GM18526 (cell line): Measurements from ENCODE around the gene DISC1.

Experiments
- POLR2A ChIP-seq: IDR thresholded peaks from 3 replicates; pipeline ENCODE4 v1.6.1; 2011; ENCODE audit not compliant: insufficient read length; ENCODE audit errors: extremely low read depth

Gene DISC1

DNA sequence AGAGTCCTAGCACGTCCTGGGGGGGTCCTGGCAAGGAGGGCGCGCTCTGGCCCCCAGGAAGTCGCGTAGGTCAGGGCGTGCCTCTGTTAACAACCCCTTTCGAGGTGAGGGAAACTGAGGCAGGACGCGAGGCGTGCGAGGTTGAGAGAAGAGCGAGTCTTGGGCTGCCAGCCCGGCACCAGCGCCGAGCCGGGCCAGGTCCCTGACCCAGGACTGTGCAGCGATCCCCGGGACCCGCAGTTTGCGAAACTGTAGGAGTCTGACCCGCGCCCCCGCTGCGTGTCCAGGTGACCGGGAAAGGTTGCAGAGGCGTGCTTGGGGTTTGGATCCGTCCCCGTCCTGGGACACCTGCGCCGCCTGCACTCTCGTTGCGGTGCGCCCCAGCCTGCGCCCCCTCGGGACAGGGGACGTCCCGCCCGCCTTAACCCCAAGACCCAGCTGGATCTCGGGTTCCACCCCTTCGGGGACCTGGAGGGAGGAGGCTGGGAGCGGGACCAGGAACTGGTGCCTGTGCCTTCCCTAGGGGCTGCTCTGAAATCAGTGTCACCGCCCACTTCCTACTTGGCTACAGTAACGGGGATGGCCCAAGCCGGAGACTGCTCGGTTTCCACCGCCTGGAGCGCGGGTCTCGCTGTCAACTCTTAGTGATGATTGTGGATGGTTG lies 493 bp downstream of the DISC1 start:
- no peak for TF ChIP-seq POLR2A

DNA sequence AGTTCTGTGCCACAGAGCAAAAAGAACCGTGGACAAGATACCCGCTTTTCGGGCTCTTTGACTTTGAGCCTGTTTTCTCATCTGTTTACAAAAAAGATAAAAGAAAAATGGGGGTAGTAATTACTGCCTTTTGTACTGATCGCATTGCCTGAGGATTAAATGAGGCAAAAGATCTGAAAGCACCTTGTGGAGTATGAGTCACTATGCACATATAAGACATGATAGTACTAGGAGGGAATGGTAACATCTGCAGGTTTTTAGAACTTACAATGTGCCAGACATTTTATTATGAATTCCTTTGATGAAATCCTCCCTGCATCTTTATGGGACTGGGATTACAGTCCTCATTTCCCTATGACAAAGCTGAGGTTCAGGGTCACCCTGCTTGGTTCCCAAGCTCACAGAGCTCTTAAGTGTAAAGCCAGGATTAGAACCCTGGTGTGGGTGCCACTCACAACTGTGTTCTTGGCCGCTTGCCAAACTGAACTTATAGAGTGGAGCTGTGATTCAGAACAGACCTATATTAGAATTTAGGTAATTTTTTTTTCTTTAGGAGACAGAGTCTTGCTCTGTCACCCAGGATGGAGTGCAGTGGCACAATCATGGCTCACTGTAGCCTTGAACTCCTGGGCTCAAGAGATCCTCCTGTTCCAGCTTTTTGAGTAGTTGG lies 1.8 kb downstream of the DISC1 start:
- no peak for TF ChIP-seq POLR2A

DNA sequence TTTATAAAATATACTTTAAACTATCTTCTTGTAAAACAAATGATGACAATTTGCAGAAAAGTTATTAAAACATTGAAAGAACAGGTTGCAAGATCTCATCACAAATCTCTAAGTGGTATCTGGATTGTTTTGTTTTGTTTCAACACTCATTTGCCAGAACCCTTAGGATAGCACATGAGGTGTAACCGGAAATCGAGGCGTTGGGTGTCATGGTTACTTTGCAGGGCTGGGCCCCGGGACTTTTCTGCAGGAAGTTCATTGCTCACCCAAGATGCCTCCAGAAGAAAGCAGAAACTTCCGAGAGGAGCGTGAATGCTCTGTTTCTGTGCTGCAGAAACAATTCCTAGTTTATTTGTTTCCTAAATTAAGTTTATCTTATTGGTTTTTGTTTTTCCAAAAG lies 2.5 kb downstream of the DISC1 start:
- TF ChIP-seq POLR2A, result no peak

DNA sequence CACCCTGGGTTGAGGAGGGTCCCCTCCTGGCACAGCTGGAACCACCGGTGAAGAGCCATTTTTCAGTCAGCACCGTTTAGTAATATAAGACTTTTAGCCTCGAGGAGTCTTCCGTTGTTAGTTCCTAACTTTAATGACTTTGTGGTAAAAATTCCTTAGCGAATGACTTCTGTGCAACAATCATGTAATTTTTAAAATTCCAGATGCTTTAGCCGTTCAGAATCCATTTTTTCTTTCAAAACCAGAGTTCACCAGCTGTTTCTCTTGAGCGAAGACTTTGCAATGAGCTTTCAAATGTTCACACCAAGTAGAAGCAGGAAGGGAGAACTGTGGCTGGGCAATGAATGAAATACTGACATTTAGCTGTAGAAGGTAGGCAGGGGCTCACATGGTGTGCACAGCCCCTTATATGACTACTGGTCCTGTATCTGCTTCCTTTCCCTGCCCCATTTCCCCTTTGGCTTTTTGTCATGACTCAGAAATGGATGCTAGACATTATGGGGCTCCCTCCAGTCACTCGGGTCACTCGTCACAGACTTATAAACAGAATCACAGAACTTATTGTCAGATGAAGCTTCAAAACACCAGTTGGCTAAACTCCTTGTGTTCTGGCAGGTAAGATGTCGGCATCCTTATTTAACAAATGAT lies 4.1 kb downstream of the DISC1 start:
- TF ChIP-seq POLR2A, result no peak

- TF ChIP-seq POLR2A, result no peak
Observed at GRCh38 chr1:231631717-231632116, 5.1 kb downstream of the DISC1 start.

- no peak for TF ChIP-seq POLR2A
Observed at GRCh38 chr1:231632119-231632518, 5.5 kb downstream of the DISC1 start.

DNA sequence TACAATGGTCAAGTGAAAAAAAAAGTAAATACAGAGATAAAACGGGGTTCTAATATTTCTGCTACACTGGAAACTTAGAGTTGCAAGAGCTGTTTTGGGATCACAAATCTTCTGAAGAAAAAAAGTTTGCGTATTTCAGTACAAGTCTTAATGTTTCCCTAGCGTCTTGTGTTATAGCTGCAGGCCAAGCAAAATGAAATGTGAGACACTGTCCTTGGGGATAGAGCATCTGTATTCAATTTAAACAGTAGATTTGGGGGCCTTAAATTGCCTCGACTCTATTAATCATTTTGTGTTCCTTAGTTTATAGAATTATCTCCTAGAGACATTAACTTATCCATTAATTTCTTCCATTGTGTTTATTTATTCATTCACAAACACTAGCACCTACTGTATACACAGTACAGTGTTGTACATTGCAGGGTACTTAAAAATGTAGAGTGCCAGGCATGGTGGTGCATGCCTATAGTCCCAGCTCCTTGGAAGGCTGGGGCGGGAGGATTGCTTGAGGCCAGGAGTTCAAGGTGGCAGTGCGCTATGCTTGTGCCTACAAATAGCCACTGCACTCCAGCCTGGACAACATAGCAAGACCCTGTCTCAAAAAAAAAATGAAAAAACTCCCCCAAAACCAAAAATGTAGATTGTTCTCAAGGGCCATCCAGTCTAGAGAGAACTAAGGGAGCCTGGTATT lies 7.9 kb downstream of the DISC1 start:
- no peak for TF ChIP-seq POLR2A

GRCh38 chr1:231636157-231636556 lies 9.6 kb downstream of the DISC1 start:
- no peak for TF ChIP-seq POLR2A

GRCh38 chr1:231638647-231639046 lies 12.1 kb downstream of the DISC1 start:
- TF ChIP-seq POLR2A, result no peak

DNA sequence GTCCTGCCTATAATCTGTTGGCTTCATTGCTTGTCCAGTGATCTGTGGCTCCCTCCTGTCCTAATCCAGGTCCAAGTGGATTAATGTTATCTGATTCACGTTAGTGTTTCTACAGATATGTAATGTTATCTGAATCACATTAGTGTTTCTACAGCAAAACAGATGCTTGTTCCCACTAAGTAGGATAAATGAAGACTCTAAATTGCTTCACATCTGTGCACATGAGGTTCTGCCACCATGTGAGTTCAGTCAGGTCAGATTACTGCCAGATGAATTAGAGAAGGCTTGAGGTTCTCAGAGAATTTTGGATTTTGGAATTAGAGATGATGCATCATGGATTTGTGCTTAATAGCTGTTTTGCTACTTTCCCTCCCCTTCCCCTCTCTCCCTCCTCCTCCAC lies 13.2 kb downstream of the DISC1 start:
- TF ChIP-seq POLR2A, result no peak

DNA sequence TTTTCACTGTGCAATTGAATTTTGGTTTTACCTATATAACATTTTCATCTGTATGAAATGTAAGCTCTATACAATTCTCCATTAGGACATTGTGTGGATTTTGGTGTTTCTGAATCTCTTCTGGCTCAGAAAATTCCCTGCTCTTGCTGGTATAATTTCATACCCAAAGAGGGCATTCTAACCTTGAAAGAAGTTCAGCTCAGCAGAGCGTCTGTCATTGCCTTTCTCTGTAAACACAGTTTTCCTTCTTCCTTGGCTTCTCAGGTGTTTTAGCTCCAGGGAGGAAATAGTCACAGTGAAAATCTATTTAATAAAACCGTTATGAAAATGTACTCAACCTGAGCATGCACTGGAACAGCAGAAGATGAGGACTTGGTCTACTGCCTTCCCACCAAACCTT lies 16.0 kb downstream of the DISC1 start:
- TF ChIP-seq POLR2A, result no peak

GRCh38 chr1:231643071-231643934 lies 16.7 kb downstream of the DISC1 start:
- TF ChIP-seq POLR2A, result no peak

- no peak for TF ChIP-seq POLR2A
Observed at GRCh38 chr1:231643935-231644237, 17.3 kb downstream of the DISC1 start.

GRCh38 chr1:231653632-231654031 lies 27.0 kb downstream of the DISC1 start:
- TF ChIP-seq POLR2A, result no peak

DNA sequence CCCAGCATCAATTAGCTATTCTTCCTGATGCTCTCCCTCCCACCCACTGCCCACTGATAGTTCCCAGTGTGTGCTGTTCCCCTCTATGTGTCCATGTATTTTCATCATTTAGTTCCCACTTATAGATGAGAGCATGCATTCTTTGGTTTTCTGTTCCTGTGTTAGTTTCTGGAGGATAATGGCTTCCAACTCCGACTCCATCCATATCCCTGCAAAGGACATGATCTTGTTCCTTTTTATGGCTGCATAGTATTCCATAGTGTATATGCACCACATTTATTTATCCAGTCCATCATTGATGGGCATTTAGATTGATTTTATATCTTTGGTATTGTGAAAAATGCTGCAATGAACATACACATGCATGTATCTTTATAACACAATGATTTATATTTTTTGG lies 30.2 kb downstream of the DISC1 start:
- no peak for TF ChIP-seq POLR2A

GRCh38 chr1:231660198-231660597 lies 33.6 kb downstream of the DISC1 start:
- no peak for TF ChIP-seq POLR2A
